GM12874 (cell line): ENCODE data around the gene NQO2.
A peak's percentile ranks its signal among the peaks of the same experiment; 100 is the strongest.

Experiments used
- TF ChIP-seq, protein P1 (sequence below): IDR thresholded peaks from 2 replicates; pipeline ENCODE4 v1.5.1; 2011; ENCODE audit warnings: low read depth, mild to moderate bottlenecking, control low read depth, low read length, moderate library complexity; ENCODE audit not compliant: insufficient read depth

Gene NQO2

DNA sequence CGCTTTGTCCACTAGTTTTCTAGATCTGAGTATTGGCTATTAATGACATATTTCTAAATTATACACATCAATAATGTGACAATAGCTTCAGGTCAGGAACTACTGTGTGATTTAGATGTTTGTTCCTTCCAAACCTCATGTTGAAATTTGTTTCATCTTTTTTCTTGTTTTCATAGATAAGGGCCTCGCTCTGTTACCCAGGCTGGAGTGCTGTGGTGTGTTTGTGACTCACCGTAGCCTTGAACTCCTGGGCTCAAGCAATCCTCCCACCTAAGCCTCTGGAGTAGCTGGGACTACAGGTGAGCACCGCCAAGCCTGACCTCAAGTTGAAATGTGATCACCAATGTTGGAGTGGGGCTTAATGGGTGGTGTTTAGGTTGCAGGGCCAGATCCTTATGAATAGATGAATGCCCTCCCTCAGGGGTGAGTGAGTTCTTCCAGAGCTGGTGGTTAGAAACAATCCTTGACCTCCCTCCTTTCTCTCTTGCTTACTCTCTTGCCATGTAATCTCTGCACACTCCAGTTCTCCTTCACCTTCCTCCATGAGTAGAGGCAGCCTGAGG, 5.9 kb upstream of the NQO2 start:
- TF ChIP-seq, protein P1, sequence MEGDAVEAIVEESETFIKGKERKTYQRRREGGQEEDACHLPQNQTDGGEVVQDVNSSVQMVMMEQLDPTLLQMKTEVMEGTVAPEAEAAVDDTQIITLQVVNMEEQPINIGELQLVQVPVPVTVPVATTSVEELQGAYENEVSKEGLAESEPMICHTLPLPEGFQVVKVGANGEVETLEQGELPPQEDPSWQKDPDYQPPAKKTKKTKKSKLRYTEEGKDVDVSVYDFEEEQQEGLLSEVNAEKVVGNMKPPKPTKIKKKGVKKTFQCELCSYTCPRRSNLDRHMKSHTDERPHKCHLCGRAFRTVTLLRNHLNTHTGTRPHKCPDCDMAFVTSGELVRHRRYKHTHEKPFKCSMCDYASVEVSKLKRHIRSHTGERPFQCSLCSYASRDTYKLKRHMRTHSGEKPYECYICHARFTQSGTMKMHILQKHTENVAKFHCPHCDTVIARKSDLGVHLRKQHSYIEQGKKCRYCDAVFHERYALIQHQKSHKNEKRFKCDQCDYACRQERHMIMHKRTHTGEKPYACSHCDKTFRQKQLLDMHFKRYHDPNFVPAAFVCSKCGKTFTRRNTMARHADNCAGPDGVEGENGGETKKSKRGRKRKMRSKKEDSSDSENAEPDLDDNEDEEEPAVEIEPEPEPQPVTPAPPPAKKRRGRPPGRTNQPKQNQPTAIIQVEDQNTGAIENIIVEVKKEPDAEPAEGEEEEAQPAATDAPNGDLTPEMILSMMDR: no peak

DNA sequence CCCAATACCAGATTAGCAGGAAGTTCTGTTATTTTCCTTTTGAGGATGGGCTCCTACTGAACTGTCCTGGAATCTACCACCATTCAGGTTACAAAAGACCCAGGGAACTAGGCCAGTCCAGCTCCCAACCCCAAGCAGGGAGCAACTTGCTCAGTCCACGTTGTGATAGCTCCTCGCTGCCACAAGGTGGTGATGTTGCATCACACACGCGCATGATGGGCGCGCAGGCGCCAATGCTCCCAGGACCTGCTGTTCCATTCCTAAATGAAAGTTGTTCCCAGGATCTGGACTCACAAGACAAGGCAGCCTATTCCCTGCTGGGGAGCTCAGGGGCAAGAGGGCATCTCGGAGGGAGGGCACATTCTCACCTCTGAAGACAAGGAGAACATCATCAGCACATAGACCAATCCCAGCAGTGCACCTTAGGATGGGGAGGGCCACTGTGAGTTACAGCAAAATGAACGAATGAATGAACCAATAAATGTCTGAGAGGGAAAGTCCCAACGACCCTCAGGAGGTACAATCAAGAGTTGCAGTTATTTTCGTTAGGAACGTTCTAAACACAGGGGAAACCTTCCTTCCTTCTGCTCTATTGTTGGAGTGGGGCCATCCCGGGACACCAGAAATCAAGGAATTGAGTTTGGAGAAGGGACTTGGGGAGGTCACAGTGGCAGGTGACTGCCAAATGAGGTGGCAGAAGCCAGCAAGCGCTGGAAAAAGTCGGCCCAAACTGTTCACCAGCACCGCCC, 1.3 kb upstream of the NQO2 start:
- TF ChIP-seq, protein P1: peak; percentile 33; the same call in 1 of the 2 replicates

DNA sequence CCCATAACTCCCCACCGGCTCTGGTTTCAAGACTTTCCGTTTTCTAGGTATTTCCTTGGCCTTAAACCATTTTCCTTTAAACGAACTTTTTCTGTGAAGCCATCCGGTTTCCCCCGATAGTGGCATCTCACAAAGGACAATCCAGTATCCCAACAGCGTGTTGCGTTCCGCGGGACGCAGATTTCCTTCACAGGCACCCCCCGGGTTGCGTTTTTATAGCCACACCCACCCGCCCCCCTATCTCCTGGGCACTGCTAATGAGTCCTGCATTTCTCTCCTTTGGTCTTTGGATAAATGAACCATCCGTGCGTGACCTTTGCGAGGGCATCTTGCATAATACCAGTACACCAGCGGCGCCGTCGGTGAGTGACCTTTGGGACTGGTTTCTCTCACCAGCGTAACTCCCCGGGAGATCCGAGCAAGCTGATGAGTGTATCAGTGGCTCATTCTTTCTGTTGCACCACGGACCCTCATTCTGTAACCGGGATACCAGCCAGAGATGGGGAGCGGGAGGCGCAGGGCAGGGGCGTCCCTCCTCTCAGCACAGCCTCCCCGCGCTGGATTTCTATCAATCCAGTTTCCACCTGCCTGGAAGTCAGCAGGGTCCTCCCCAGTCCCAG, 586 bp upstream of the NQO2 start:
- TF ChIP-seq, protein P1: no peak

DNA sequence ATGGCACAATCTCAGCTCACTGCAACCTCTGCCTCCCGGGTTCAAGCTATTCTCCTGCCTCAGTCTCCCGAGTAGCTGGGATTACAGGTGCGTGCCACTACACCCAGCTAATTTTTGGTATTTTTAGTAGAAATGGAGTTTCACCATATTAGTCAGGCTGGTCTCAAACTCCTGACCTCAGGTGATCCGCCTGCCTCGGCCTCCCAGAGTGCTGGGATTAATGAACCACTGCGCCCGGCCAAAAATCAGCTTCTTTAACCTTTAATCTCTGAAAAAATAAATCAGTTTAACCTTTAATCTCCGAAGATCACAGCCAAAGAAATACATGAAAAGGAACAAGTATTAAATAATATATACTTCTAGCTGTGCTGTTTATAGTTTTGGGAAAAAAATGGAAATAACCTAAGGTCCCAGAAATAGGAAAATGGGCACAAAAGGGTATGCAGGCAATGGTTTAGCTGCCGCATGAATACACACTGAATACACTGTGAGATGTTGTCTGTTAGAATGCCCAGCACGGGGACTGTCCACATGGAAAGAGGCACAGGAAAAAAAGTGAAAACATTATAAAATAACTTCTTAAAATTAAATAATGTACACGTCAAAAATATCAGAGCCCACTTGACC, 1.6 kb downstream of the NQO2 start:
- TF ChIP-seq, protein P1: no peak

DNA sequence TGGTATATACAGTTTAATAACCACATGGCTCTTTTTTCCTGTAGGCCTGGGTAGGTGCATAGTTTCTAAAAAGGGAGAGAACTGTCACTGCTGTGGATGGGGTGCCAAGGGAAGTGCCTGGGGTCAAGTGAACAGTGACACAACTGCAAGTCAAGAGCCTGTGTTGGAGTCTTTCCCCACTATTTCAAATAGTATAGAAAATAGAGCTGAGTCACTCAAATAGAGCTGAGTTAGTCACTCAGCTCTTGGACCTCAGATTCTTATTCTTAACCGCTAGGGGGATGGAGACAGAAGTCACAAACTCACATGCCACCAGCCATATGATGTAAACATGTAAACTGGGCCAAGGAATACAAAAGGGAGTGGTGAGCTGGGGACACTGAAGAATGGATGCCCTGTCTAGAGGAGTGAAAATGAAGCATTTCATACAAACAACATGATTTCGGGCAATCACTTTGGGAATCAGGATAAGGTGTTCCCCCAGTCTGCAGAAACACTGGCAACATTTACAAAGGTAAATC, 2.1 kb downstream of the NQO2 start:
- TF ChIP-seq, protein P1: peak; percentile 66

DNA sequence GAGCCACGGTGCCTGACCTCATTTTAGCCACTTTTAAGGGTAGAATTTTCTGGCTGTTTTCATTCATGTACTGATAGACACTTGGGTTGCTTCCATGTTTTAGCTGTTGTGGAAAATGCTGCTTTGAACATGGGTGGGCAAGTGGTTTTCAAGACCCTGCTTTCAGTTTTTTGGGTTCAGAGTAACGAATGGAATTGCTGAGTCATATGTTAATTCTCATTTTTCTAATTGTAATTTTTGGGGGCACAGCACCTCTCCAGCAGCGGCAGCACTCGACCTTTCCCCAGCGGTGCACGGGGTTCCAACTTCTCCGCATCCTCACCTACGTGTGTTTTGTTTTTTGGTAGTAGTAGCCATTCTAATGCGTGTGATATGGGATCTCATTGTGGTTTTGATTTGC, 5.4 kb downstream of the NQO2 start:
- TF ChIP-seq, protein P1: no peak

DNA sequence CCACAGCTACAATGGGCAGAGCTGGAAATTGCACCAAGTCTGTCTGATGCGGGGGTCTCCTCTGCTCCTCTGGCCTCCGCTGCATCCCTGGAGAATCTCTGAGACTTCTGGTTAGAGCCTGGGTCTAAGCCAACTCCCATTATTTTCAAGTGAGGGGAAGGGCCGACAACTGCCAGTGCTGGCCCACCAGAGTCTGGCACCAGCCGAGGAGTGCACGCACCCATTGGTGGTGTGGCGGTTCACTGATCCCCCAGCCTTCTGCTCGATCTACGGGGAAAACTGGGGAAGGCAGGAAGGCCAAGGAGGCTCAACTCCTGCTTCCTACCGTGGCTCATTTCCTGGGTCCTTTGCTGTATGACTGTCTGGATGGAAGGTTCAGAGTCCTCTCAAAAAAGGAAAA, 6.2 kb downstream of the NQO2 start:
- TF ChIP-seq, protein P1: no peak
